ENCODE results near the gene RAB3GAP2.
"Not testable (repeated sequence)": the region's sequence is repeated elsewhere in the genome, so short reads cannot be mapped to it uniquely, and the experiment has no call there.

Gene RAB3GAP2

GRCh38 chr1:220290140-220290761, 18.0 kb upstream of the RAB3GAP2 start:
- DNase-seq: no peak

- no peak for DNase-seq
Observed at GRCh38 chr1:220287129-220287528, 14.9 kb upstream of the RAB3GAP2 start.

GRCh38 chr1:220283625-220284024, 11.4 kb upstream of the RAB3GAP2 start:
- no peak for DNase-seq

GRCh38 chr1:220281159-220281574, 8.9 kb upstream of the RAB3GAP2 start:
- no peak for DNase-seq

GRCh38 chr1:220280249-220280648, 8.0 kb upstream of the RAB3GAP2 start:
- DNase-seq: no peak

DNA sequence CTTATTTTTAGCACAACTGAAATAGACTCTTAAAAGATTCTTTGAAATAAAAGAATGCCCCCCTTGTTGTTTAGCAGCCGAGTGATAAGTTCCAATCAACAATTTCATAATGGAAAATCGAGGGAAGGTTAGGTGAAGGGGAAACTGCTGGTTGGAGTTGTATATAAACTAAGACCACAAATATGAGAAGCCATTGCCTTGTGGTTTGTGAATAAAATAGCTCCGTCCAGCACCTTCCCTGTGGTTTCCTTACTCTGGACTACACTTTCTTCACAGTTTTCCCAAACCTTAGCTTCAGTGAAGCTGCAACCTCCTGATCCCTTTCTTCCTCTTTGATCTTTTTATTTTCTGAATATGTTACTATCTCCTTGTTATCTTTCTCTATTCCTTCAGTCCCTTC, 6.7 kb upstream of the RAB3GAP2 start:
- no peak for DNase-seq

- no peak for DNase-seq
Observed at GRCh38 chr1:220275430-220275829, 3.2 kb upstream of the RAB3GAP2 start.

GRCh38 chr1:220274251-220274855, 2.1 kb upstream of the RAB3GAP2 start:
- no peak for DNase-seq

GRCh38 chr1:220272841-220273090, 513 bp upstream of the RAB3GAP2 start:
- no peak for DNase-seq

DNA sequence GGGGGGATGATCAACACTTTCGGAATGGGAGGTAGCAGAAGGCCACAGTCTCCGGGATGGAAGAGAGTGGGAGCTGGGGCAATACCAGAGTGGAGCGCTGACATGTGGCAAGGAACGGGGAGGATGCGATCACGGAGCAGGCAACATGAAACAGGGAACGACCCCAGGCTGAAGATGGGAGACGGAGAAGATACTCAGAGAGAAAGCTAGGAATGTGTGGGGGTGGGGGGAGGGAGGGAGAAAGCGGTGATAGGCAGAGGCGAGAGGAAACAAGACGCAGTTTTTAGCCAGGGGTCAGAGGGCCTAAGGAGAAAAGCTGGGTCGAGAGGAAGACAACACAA, 577 bp downstream of the RAB3GAP2 start:
- no peak for DNase-seq

GRCh38 chr1:220269036-220269435, 3.2 kb downstream of the RAB3GAP2 start:
- DNase-seq: no peak

DNA sequence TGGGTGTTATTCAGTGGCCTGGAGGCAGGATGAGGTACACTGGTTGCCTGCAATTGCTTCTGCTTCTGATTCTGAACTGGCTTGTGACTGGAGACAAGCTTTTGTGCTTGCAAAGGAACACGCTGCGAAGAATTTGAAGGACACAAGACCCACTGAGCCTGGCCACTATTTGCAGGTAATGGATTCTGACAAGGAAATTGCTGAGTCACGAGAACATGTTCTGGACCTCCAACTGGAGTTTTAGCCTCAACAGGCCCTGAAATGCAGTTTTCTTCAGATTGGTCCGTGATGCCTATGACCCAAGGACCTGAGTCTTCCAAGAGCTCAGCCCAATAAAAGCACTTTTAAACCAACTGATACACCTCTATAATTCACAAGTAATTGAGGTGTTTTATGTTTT, 4.6 kb downstream of the RAB3GAP2 start:
- DNase-seq: no peak

- DNase-seq: not testable (repeated sequence)
Observed at GRCh38 chr1:220260228-220260627, 12.0 kb downstream of the RAB3GAP2 start.

- DNase-seq: not testable (repeated sequence)
Observed at GRCh38 chr1:220259756-220260155, 12.5 kb downstream of the RAB3GAP2 start.

- not testable (repeated sequence) for DNase-seq
Observed at GRCh38 chr1:220256194-220256593, 16.1 kb downstream of the RAB3GAP2 start.

GRCh38 chr1:220255204-220255603, 17.0 kb downstream of the RAB3GAP2 start:
- no peak for DNase-seq

DNA sequence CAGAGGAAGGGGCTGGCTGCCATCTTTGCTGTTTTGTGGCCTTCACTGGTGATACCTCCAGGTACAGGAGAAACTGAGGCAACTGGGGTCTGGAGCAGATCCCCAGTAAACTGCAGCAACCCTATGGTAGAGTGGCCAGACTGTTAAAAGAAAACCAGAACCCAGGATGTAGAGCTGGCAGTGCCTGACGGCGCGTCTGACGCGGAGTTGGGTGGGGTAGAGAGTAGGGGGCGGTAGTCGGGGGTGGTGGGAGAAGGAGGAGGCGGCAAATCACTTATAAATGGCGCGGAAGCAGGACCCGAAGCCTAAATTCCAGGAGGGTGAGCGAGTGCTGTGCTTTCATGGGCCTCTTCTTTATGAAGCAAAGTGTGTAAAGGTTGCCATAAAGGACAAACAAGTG, 19.0 kb downstream of the RAB3GAP2 start:
- not testable (repeated sequence) for DNase-seq

GRCh38 chr1:220251272-220251671, 21.0 kb downstream of the RAB3GAP2 start:
- DNase-seq: no peak

GRCh38 chr1:220250681-220251080, 21.6 kb downstream of the RAB3GAP2 start:
- no peak for DNase-seq

DNA sequence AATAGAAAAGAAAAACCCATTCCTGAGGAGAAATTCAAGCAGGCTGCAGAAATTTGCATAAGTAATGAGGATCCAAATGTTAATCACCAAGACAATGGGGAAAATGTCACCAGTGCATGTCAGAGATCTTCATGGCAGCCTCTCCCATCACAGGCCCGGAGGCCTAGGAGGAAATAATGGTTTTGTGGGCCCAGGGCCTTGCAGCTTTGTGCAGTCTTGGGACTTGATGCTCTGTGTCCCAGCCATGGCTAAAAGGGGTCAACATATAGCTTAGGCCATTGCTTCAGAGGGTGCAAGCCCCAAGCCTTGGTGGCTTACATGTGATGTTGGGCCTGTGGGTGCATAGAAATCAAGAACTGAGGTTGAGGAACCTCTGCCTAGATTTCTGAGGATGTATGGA, 22.7 kb downstream of the RAB3GAP2 start:
- DNase-seq: no peak

GRCh38 chr1:220248715-220249265, 23.5 kb downstream of the RAB3GAP2 start:
- DNase-seq: not testable (repeated sequence)

- not testable (repeated sequence) for DNase-seq
Observed at GRCh38 chr1:220245900-220246299, 26.4 kb downstream of the RAB3GAP2 start.

DNA sequence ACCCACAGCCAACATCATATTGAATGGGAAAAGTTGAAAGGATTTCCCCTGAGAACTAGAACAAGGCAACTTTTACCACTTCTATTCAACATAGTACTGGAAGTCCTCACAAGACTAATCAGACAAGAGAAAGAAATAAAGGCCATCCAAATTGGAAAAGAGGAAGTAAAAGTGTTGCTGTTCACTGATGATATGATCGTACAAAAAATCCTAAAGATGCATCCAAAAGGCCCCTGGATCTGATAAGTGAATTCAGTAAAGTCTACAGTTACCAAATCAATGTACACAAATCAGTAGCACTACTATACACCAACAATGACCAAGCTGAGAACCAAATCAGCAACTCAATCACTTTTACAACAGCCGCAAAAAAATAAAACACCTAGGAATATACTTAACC, 28.3 kb downstream of the RAB3GAP2 start:
- no peak for DNase-seq

- no peak for DNase-seq
Observed at GRCh38 chr1:220241072-220241663, 31.1 kb downstream of the RAB3GAP2 start.

DNA sequence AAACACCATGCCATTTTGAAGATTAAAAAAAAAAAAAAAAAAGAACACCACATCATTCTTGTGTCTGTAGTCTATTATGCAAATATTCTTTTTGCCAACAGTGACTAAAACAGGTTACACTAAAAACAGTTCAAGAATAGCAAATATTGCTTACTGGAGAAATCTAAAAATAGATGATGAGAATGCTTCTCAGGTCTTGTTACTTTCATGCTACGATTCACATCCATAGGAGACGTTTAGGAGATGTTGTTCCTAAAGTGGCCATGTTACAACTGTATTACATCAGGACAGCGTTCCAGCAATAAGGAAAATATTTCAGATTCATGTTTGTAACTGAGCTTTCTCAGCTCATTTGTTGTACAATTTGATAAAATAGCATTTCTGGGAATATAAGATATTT, 32.3 kb downstream of the RAB3GAP2 start:
- DNase-seq: no peak

All from activated CD8-positive, alpha-beta memory T cell treated with anti-CD3 and anti-CD28 coated beads, Interleukin-2, amount 50 U/mL, for 4 hours (primary cell).